GM12878 (cell line): ENCODE data around the gene TCP11L2.

Source experiments
- CEBPB ChIP-seq, 2 experiments: fragments of 150-350 bp in 1 of 2; IDR thresholded peaks; 2 replicates each; pipeline ENCODE4 v1.6.1; 2012 to 2014; ENCODE audit warnings: low read depth in 2 of 2, low read length in 2 of 2, borderline replicate concordance in 1 of 2, inconsistent platforms in 1 of 2
- EP300 ChIP-seq, 2 experiments: fragments of 150-350 bp in 1 of 2; IDR thresholded peaks; 2 replicates each; pipeline ENCODE4 v1.6.1; 2011 to 2012; ENCODE audit warnings: low read depth in 2 of 2, low read length in 2 of 2, borderline replicate concordance in 1 of 2, improper control_type of control experiment in 1 of 2, inconsistent platforms in 1 of 2; ENCODE audit not compliant: control insufficient read depth in 1 of 2
- FOS ChIP-seq: IDR thresholded peaks from 3 replicates; pipeline ENCODE4 v1.6.1; 2011; ENCODE audit warnings: borderline replicate concordance; ENCODE audit not compliant: insufficient read length; ENCODE audit errors: extremely low read depth
- FOXM1 ChIP-seq: IDR thresholded peaks from 2 replicates; pipeline ENCODE4 v1.6.1; 2012; ENCODE audit warnings: low read depth, mild to moderate bottlenecking, inconsistent platforms, low read length, moderate library complexity
- HDAC2 ChIP-seq: fragments of 200-600 bp; sonication (generic); IDR thresholded peaks from 2 replicates; pipeline ENCODE4 v1.6.1; 2017
- JUND ChIP-seq: IDR thresholded peaks from 2 replicates; pipeline ENCODE4 v1.6.1; 2012; ENCODE audit warnings: low read depth, mild to moderate bottlenecking, low read length, improper control_type of control experiment, moderate library complexity
- NFYA ChIP-seq: IDR thresholded peaks from 2 replicates; pipeline ENCODE4 v1.6.1; 2011; ENCODE audit warnings: low read depth, mild to moderate bottlenecking, low read length, improper control_type of control experiment, borderline replicate concordance
- PKNOX1 ChIP-seq: fragments of 450-650 bp; IDR thresholded peaks from 2 replicates; pipeline ENCODE4 v1.6.1; 2016; ENCODE audit warnings: mild to moderate bottlenecking
- SMARCA5 ChIP-seq: fragments of 450-650 bp; IDR thresholded peaks from 2 replicates; pipeline ENCODE4 v1.6.1; 2017; ENCODE audit warnings: mild to moderate bottlenecking
- USF1 ChIP-seq: IDR thresholded peaks from 2 replicates; pipeline ENCODE4 v1.6.1; 2011; ENCODE audit warnings: borderline replicate concordance, low read depth, mild to moderate bottlenecking, moderate library complexity, mixed read lengths, low read length; ENCODE audit not compliant: insufficient read depth; ENCODE audit errors: extremely low read length
- ZNF384 ChIP-seq: IDR thresholded peaks from 2 replicates; pipeline ENCODE4 v1.6.1; 2012; ENCODE audit warnings: low read depth, mild to moderate bottlenecking, low read length, improper control_type of control experiment, borderline replicate concordance
- TF ChIP-seq, protein P1 (sequence below), 3 experiments: IDR thresholded peaks in 2 of 3; conservative IDR thresholded peaks in 1 of 3; 2 replicates each; pipeline ENCODE4 v1.5.1; 2011; ENCODE audit warnings: low read depth in 3 of 3, low read length in 3 of 3, mild to moderate bottlenecking in 3 of 3, control low read depth in 2 of 3, moderate library complexity in 2 of 3, inconsistent platforms in 1 of 3, mixed read lengths in 1 of 3; ENCODE audit not compliant: control insufficient read depth in 2 of 3, insufficient read depth in 1 of 3; ENCODE audit errors: extremely low read depth in 1 of 3
- TF ChIP-seq, protein P2 (sequence below): fragments of 150-350 bp; IDR thresholded peaks from 2 replicates; pipeline ENCODE4 v1.6.1; 2016; ENCODE audit warnings: low read depth, low read length
- TF ChIP-seq, protein P3 (sequence below): IDR thresholded peaks from 2 replicates; pipeline ENCODE4 v1.6.1; 2011; ENCODE audit warnings: low read depth, low read length, improper control_type of control experiment, borderline replicate concordance

DNA sequence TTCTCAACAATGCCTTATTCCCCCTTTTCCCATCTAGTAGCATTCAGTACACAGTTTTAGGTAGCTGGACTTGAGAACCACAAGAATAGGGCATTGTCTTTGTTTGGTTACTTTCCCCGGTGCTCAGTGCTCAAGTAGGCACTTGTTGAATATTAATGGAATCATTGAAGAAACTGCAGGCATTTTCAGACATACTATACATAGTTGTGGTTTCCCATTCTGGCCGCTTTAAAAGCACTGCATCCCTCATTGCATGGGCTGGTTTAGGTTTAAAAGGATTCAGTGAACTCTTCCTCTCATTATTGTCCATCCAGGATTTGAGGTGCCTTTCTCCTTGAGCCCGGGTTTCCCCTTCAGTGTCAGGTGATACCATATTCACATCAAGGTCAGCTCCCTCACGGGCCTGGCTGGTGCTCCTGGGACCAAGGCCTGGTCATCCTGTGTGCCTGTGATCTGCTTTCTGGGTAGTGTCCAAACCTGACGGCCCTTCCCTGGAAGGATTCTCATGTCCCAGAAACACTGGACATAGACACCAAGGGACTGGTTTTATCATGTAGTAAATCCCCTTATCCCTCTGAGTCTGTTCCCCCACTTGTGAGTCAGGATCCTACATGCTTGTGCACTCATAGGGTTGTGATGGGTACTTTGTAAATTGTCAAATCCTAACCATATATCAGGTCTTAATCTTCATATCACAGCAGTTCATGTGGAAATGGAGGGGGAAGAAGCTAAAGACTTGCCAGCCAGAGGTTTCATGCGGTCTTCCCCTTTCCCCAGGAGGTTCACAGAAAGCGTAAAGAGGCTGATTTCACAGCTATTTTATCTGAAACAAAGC lies 7.4 kb downstream of the TCP11L2 start:
- TF ChIP-seq EP300 (IDR thresholded peaks at IDR 0.05; ENCODE audit: borderline replicate concordance in 1 of 2, control insufficient read depth in 1 of 2, low read depth in 2 of 2, low read length in 2 of 2) (no peak), JUND (no peak), SMARCA5 (no peak), PKNOX1 (no peak), ZNF384 (no peak), CEBPB (IDR thresholded peaks at IDR 0.05; ENCODE audit: borderline replicate concordance in 1 of 2, low read depth in 2 of 2, low read length in 2 of 2) (no peak), FOS (no peak), FOXM1 (no peak), USF1 (no peak), HDAC2 (no peak), NFYA (no peak)
- TF ChIP-seq, protein P1, sequence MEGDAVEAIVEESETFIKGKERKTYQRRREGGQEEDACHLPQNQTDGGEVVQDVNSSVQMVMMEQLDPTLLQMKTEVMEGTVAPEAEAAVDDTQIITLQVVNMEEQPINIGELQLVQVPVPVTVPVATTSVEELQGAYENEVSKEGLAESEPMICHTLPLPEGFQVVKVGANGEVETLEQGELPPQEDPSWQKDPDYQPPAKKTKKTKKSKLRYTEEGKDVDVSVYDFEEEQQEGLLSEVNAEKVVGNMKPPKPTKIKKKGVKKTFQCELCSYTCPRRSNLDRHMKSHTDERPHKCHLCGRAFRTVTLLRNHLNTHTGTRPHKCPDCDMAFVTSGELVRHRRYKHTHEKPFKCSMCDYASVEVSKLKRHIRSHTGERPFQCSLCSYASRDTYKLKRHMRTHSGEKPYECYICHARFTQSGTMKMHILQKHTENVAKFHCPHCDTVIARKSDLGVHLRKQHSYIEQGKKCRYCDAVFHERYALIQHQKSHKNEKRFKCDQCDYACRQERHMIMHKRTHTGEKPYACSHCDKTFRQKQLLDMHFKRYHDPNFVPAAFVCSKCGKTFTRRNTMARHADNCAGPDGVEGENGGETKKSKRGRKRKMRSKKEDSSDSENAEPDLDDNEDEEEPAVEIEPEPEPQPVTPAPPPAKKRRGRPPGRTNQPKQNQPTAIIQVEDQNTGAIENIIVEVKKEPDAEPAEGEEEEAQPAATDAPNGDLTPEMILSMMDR (IDR thresholded peaks at IDR 0.05 in 2 of 3, conservative IDR thresholded peaks at IDR 0.05 in 1 of 3; ENCODE audit: control insufficient read depth in 2 of 3, extremely low read depth in 1 of 3, insufficient read depth in 1 of 3, low read depth in 3 of 3, low read length in 3 of 3) = no peak
- TF ChIP-seq, protein P2, sequence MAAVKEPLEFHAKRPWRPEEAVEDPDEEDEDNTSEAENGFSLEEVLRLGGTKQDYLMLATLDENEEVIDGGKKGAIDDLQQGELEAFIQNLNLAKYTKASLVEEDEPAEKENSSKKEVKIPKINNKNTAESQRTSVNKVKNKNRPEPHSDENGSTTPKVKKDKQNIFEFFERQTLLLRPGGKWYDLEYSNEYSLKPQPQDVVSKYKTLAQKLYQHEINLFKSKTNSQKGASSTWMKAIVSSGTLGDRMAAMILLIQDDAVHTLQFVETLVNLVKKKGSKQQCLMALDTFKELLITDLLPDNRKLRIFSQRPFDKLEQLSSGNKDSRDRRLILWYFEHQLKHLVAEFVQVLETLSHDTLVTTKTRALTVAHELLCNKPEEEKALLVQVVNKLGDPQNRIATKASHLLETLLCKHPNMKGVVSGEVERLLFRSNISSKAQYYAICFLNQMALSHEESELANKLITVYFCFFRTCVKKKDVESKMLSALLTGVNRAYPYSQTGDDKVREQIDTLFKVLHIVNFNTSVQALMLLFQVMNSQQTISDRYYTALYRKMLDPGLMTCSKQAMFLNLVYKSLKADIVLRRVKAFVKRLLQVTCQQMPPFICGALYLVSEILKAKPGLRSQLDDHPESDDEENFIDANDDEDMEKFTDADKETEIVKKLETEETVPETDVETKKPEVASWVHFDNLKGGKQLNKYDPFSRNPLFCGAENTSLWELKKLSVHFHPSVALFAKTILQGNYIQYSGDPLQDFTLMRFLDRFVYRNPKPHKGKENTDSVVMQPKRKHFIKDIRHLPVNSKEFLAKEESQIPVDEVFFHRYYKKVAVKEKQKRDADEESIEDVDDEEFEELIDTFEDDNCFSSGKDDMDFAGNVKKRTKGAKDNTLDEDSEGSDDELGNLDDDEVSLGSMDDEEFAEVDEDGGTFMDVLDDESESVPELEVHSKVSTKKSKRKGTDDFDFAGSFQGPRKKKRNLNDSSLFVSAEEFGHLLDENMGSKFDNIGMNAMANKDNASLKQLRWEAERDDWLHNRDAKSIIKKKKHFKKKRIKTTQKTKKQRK = no peak
- TF ChIP-seq, protein P3, sequence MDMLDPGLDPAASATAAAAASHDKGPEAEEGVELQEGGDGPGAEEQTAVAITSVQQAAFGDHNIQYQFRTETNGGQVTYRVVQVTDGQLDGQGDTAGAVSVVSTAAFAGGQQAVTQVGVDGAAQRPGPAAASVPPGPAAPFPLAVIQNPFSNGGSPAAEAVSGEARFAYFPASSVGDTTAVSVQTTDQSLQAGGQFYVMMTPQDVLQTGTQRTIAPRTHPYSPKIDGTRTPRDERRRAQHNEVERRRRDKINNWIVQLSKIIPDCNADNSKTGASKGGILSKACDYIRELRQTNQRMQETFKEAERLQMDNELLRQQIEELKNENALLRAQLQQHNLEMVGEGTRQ = no peak
